NOMO-1 treated with dmso at 0.1 percent for 144 hours (cell line): ENCODE data around the gene NCSTN.

Experiments used
- DNase-seq: peaks from one replicate; lab custom pipeline; 2025; ENCODE audit not compliant: unreplicated experiment; lab: John Stamatoyannopoulos, UW

NCSTN gene

GRCh38 chr1:160404094-160404493 is 60.9 kb downstream of the NCSTN start:
- no peak for DNase-seq

GRCh38 chr1:160405331-160405877 is 62.2 kb downstream of the NCSTN start:
- no peak for DNase-seq

GRCh38 chr1:160406131-160406968 is 63.2 kb downstream of the NCSTN start:
- DNase-seq, result no peak

GRCh38 chr1:160407839-160408801 is 64.9 kb downstream of the NCSTN start:
- DNase-seq, result no peak
